ENCODE data around the gene PRAC1. TPM values are rescaled to one million over a fixed set of nuclear protein-coding genes. Genes with fewer than 3 reads are reported as not detected.

PRAC1 gene
- total RNA-seq, 1 donor from 2014 or later, result not detected

DNA sequence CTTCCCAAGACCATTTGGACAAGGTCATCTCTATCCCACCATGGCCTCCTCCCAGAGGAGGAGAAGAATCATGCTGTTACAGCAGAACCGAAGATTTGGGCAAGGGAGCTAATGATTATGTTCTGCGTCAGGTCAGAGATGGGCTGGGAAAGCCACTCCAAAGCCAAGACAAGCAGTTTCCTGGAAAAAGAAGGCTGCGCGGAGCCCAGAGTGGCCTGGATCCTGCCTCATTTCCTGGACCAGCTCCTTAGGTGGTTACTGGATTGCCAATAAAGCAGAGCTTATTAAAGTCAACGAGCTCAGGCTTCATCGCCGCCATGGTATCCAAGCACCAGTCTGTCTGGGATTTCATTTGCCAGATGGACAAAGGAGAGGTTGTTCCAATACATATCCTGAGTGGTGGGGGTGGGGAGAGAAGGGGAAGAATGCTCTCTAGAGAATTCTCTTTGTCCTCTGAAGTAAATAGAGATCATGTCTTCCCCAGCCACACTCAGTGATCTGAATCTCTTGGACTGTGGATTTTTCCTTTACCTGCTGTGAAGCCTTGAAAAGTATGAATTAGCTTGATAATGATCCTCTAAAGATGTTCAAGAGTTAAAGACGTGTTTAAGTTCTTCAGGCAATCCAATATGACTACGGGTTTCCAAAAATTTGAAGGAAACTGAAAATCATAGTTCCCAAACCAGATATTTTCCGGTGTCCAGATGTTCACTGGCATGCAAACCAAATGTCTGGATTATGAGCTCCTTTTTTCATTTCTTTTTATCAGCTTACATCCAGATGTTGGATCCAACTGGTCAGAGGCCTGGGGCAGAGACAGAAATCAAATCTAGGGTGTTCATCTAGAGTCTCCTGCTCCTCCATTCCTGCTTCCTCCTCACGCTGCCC is 17.7 kb downstream of the PRAC1 start:
- no peak for DNase-seq (ENCODE audit: low read depth in 2 of 2)

DNA sequence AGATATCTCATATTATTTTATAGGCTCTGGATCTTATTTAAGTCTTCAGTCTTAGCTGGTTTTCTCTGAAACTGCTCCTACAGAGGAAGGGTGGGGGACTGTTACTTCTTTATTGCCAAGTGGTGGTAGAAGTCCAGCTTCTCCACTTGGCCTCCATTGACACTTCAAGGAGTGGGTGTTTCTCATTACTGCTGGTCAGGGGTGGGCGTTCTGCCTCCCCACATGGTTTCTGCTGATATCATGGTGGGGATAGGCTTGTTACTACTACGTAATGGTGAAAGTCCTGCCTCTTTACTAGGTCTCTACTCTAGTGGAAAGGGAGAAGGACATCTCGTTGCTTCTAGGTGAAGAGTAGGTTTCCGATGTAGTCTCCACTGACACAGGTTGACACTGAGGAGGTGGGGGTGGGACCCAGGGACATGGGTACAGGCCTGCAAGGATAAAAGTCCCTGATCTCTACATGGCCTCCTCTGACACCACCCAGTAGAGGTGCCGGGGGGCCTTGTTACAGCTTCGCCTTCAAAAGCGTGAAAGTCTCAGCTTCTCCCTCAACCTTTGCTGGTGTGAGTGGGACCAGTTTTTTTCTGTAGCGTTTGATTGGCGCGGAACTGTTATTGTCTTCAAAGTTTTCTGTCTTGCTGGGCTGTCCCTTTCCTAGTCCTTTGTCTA is 20.3 kb downstream of the PRAC1 start:
- DNase-seq (ENCODE audit: low read depth in 2 of 2), result no peak

DNA sequence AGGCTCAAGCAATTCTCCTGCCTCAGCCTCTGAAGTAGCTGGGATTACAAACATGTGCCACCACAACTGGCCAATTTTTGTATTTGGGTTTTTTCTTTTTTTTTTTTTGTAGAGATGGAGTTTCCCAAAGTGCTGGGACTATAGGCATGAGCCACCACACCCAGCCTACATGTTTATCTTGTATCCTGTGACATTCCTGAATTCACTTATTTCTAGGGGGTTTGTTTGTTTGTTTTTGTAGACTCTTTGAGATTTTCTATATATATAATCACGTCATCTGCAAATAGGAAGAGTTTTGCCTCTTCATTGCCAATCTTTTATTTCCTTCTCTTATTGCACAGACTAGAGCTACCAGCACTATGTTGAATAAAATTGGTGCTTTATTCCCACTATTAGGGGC is 29.1 kb downstream of the PRAC1 start:
- DNase-seq (ENCODE audit: low read depth in 2 of 2), result no peak

DNA sequence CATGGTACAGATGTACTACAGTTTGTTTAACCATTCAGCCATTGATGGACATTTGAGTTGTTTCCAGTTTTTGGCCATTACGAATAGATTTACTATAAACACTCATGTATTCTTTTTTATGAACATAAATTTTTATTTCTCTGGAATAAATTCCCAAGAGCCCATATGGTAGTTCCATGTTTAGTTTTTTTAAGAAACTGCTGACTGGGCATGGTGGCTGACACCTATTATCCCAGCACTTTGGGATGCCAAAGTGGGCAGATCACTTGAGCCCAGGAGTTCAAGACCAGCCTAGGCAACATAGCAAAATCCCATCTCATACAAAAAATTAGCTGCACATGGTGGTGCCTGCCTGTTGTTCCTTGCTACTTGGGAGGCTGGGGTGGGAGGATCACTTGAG is 30.3 kb downstream of the PRAC1 start:
- DNase-seq (ENCODE audit: low read depth in 2 of 2), result no peak

DNA sequence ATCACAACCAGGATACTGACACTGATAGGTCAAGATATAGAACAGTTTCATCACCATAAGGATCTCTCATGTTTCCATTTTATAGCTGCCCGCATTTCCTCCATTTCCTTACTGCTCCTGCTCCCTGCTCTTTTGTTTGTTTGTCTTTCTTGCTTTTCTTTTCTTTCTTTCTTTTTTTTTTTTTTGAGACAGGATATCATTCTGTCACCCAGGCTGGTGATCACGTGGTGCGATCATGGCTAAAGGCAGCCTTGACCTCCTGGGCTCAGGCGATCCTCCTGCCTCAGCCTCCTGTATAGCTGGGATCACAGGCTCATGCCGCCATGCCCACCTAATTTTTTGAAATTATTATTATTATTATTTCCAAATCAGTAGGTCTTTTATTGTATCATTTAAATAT is 31.7 kb downstream of the PRAC1 start:
- DNase-seq (ENCODE audit: low read depth in 2 of 2), result no peak

DNA sequence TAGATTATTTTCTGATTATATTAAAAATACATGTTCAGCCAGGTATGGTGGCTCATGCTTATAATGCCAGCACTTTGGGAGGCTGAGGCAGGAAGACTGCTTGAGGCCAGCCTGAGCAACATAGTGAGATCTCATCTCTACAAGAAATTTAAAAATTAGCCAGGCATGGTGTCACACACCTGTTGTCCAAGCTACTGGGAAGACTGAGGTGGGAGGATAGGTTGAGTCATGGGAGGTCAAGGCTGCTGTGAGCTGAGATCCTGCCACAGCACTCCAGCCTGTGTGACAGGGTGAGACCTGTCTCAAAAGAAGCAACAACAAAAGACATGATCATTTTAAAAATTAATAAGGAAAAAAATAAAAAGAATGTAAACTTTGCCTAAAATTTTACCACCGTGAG is 40.7 kb downstream of the PRAC1 start:
- DNase-seq (ENCODE audit: low read depth in 2 of 2), result no peak

DNA sequence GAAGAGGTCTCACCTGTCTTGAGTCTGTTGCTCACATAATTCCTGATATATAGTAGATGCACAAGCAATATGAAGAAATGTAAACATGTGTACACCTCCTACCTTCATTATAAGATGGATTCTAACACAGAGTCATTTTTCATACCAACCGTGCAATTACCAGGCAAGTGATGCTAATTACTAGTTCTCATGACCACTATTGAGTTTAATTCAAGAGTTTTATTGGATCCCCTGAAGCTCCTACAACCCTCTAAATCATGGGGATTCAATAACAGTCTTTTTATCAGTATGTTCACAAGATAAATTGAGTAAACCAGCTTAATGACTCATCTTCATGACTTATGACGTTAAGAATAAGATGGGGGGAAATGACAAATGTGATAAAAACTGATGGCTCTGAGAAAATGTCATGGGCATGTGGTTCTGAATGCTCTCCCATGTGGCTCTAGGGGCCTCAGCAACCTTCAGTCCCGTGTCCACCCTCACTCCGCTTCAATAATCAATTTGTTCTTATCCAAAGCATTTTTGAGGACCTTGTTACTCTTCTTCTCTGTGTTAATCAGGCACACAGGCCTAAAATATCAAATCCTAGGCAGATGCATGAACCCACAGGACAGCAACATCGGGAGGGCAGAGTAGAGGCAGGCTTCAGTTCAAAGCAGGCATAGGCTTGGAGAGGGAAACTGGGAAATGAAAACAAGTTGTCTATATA is 42.8 kb downstream of the PRAC1 start:
- peak in 1 of 2 donors; percentile 7 for DNase-seq (ENCODE audit: low read depth in 2 of 2)

DNA sequence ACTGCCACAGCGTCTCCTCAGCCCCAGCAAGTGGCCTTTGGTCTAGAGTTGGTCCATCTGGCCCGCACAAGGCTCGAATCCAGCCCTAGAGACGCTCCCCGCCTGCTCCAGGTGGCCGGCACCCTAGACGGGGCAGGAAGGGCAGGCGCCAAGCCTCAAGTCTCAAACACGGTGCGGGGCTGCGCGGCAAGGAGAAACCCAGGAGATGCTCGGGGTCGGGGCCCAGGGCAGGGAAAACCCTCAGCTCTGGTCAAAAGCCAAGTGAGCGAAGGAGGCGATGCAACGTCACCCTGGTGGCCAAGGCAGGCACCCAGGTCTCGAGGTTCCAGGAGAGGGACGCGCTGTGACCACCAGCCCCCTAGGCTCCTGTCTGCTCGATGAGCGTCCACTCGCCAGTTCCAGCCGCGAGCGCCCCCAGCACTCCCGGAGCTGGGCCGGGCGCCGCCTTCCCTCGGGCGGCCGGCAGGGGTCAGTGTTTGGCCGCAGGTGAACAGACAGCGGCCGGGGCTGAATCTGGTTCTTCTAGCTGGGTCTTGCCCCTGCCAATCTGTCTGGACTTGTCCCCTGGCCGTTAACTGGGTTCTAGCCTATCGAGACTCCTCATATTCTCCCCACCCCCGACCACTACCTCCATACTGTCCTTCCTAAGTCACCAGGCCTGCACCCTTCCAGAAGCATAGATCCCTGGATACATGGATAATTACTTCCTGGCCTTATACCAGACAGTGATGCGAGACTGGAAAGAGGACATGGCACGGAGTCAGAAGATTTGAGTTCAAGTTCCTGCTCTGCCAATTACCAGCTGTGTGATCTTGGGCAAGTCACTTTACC is 44.0 kb downstream of the PRAC1 start:
- DNase-seq (ENCODE audit: low read depth in 2 of 2), result peak; percentile 52 to 68

DNA sequence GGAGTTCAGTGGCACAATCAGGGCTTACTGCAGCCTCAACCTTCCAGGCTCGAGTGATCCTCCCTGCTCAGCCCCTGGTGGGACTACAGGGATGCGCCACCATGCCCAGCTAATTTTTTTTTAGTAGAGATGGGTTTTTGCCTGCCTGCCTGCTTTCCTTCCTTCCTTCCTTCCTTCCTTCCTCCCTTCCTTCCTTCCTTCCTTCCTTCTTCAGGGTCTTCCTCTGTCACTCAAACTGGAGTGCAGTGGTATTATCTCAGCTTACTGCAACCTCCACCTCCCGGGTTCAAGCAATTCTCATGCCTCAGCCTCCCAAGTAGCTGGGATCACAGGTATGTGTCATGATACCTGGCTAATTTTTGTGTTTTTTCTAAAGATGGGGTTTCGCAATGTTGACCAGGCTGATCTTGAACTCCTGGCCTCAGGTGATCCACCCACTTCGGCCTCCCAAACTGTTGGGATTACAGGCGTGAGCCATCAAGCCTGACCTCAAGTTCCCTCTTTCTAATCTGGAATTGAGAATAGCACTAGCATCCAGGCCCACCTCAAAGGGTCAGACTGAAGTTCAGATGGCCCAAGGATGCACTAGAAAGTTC is 45.3 kb downstream of the PRAC1 start:
- no peak for DNase-seq (ENCODE audit: low read depth in 2 of 2)

DNA sequence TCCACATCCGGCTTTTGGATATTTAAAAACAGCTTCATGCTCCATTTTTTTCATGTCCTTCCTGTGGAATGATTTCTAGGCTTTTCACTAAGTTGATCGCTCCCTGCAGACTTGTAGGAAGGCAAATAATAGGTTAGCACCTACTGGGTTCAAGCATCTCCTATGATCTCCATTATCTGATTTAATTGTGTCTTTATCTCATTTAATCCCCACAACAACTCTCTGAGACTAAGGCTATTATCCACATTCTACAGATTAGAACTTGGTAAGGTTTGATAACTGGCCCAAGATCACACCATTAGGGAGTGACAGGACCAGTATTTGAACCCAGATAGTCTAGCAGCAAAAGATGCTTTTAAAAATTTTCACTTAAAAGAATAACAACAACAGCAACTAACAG is 50.0 kb downstream of the PRAC1 start:
- DNase-seq (ENCODE audit: low read depth in 2 of 2), result peak in 1 of 2 donors; percentile 5

Other genes with a start within 250 kb of the PRAC1 start
- not detected in 2 replicates for gene HOXB1, start 191.5 kb downstream of the PRAC1 start, total RNA-seq
- 0.20 and 0.22 TPM in 2 replicates for gene HOXB2, start 177.4 kb downstream of the PRAC1 start, total RNA-seq
- 0.87 and 1.2 TPM in 2 replicates for gene HOXB4, start 144.2 kb downstream of the PRAC1 start, total RNA-seq
- gene HOXB3, start 132.3 kb downstream of the PRAC1 start, total RNA-seq, result 1.7 and 1.8 TPM in 2 replicates
- under 0.01 TPM in 1 of 2 replicates, not detected in the other for gene HOXB5, start 128.7 kb downstream of the PRAC1 start, total RNA-seq
- gene HOXB6, start 117.5 kb downstream of the PRAC1 start, total RNA-seq, result 0.40 and 0.87 TPM in 2 replicates
- gene HOXB7, start 111.5 kb downstream of the PRAC1 start, total RNA-seq, result under 0.01 and 1.3 TPM in 2 replicates
- 0.22 TPM in 1 of 2 replicates, not detected in the other for gene HOXB8, start 107.2 kb downstream of the PRAC1 start, total RNA-seq
- under 0.01 TPM in 1 of 2 replicates, not detected in the other for gene HOXB9, start 96.2 kb downstream of the PRAC1 start, total RNA-seq
- gene PRAC2, start 667 bp upstream of the PRAC1 start, total RNA-seq, result not detected in 2 replicates
- under 0.01 TPM in 1 of 2 replicates, not detected in the other for gene HOXB13, start 6.2 kb upstream of the PRAC1 start, total RNA-seq
- gene TTLL6, start 94.7 kb upstream of the PRAC1 start, total RNA-seq, result not detected in 2 replicates
- gene CALCOCO2, start 108.5 kb upstream of the PRAC1 start, total RNA-seq, result 19.6 and 31.7 TPM in 2 replicates
- gene ATP5MC1, start 170.3 kb upstream of the PRAC1 start, total RNA-seq, result 31.0 and 45.1 TPM in 2 replicates
- 51.4 and 55.2 TPM in 2 replicates for gene UBE2Z, start 185.9 kb upstream of the PRAC1 start, total RNA-seq
- 92.0 and 104 TPM in 2 replicates for gene SNF8, start 222.3 kb upstream of the PRAC1 start, total RNA-seq
- not detected in 2 replicates for gene GIP, start 246.1 kb upstream of the PRAC1 start, total RNA-seq